DLD1 (cell line): ENCODE measurements around the gene SRRM5.
"Not testable (repeated sequence)": the region's sequence is repeated elsewhere in the genome, so short reads cannot be mapped to it uniquely, and the experiment has no call there.

ENCODE experiments used
- in situ Hi-C: cut with HindIII; loops from 2 replicates; pipeline ENCODE4 v1.10.0; 2017; ENCODE audit warnings: low sequenced_read_pairs

SRRM5 gene

DNA sequence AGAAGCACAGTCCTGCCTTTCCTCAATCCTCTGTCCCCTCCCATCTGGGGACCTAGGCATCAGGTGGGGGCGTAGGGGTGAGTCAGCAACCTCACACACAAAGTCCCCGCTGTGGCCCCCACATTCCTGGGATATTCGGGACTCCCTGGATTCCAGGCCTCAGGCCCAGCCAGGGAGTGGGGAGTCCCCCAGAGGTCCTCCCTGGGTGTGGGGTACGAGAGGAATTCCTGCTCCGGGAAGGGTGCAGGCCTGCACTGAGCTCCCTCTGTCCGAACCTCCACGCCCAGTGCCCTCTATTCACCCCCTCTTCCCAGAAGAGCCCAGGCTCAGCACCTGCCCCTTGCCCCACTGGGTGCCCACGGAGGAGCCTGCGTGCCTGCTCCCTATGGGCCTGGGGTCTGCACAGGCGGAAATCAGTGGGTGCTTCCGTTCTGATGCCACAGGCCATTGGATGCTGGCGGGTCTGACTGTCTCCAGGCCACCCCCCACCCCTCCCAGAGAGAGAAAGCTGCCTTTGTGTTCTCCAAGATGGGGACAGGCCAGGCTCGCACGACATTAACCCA lies 24.3 kb downstream of the SRRM5 start:
- in situ Hi-C loops, result no loop called here

DNA sequence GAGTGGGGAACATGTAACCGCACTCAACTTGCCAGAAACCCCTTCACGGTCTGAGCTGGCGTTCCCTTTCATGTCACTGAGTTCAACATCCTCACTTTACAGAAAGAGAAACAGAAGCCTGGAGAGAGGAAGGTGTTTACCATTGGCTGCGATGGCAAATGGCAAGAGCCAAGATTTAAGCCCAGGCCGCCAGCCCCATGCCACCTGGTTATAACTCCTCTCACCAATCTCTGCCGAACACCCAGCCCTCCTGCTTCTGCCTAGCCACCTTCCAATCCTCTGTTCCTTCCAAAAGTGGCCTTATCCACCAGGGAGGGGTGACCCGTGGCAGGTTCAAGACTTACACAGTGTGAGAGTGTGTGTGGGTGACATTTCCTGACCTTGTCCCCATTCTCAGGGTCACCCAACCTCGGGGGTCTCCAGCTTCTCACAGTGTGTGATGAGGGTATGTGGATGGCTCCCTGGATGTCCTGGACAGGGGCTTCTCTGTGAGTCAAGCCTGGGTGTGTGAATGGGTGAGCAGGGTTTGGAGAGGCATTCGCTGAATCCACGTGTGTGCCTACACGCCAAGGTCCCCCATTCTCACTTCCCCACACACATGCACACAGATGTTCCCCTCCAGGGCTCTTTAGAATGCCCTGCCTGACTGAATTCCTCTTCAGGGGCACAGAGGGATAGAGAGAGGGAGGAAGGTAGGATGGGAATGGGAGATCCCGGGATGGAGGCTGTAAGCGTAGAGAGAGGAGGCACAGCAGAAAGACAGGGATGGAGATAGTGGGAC lies 26.5 kb downstream of the SRRM5 start:
- in situ Hi-C loops, result no loop called here

DNA sequence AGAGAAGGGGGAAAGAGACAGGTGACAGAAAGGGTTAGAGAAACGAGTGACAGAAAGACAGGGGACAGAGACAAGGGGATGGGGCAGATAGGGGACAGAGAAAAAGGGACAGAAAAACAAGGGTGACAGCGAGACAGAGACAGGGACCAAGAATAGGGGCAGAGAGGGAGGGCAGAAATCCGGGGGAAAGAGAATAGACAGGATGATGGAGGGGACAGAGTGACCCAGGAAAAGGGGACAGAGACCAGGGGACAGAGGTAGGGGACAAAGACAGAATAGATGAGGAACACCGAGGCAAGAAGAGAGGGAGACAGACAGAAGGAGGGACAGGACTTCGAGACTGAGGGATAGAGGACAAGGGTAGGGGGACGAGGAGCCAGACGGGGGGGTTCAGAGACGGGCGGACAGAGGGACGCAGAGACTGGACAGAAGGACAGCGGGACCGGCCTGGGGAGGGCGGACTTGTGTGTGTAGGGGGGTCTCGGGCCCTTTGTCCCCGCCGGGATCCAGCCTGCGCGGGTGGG lies 27.2 kb downstream of the SRRM5 start:
- in situ Hi-C loops, result no loop called here

DNA sequence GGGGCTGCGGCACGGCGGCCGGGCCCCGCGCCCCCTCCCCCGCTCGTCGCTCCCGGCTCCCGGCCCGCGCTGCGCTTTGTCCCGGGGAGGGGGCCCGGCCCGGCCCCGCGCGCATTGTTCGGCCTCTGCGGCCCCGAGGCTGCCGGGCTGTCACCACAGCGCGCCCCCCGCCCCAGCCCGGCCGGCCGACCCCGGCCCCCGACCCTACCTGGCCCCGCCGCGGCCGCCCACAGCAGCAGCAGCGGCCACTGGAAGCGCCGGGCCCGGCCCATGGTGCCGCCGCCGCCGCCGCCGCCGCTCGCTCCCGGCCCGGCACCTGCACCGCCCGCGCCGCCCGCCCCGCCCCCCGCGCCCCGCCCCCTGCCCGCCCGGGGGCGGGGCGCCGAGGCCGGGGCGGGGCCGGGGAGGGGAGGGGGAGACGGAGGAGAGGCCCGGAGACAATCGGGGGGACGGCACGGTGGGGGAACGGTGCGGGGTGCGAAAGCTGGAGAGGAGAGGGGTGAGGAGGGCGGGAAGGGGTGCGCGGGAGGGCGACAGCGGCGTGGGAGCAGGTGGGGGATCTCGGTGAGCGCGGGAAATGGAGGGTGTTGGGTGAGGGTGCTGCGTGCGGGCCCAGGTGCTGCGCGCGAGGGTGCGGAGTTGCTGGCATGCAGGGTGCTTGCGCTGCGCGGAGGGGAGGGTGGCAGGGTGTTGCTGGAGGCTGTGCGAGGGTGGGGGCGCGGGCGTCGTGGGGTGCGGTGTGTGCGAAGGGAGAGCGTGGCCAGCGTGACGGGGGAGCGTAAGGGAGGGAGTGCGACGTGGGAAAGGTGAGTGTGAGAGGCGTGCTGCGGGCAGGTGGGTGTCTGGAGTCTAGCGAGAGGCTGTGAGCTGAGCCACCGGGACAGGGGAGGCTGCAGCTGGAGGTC lies 27.9 kb downstream of the SRRM5 start, which contains the start of gene CADM4:
Gene CADM4 (minus strand): TSS at position 332 of the 905 bp plus-strand sequence. CDS start 60 bp downstream, at position 272.
- in situ Hi-C loops, result no loop called here

DNA sequence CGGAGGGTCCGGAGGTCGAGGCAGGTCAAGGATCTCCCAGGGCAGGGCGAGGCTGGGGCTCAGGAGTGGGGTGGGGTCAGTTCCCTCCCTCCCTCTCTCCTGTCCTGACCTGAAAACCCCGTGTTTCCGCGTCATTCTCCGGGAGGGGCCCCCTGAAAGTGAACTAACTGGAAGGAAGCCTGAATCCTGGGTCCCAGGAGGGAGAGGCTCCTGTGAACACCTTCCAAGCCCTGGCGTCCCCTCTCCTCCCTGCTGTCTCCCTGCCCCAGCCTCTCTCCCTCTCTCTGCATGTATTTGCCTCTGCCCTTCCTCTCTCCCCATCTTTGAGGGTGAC lies 28.5 kb downstream of the SRRM5 start:
- in situ Hi-C loops, result no loop called here

DNA sequence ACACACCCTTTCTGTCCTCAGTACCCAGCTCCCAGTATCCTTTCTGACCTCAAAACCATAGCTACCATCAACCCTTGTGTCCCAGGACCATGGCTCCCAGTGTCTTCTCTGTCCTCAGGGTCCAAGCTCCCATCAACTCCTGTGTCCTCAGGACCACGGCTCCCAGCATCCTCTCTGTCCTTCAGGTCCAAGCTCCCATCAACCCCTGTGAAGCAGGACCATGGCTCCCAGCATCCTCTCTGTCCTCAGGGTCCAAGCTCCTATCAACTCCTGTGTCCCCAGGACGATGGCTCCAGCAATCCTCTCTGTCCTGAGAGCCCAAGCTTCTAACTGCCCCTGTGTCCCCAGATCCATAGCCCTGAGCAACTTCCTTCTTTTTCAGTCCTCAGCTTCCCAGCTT lies 29.4 kb downstream of the SRRM5 start:
- in situ Hi-C loops, result no loop called here

DNA sequence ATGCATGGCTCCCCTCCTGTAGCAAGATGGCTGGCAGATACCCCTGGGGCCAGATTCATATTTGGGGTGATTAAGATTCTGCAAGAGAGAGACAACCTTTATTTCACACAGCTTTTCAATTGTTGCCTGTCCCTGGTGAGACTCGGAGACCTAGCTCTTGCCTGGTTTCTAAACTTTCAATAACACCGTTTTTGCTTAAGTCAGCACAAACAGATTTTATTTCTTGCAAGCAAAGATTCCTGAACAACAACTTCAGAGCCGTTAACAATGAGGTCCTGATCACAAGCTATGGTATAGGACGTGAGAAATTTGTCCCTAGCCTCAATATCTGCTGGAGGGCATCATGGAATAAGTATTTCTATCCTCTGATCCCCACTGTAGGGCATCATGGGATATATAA lies 30.6 kb downstream of the SRRM5 start:
- in situ Hi-C loops, result no loop called here

DNA sequence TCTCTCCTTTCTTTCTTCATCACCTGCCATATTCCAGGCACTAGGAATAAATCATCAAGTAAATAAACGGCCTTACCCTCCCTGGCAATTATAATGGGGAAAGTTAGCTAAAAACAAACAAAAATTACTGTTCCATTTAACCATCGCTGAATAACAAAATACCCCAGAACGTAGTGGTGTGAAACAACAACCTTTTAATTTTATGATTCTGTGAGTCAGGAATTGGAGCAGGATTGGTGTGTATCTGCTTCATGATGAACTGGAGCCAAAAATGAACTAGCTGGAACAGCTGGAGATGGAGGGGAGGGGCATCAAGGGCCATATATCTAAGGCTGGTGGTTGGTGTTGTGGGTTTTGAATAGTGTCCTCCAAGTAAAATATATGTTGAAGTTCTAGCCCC lies 31.4 kb downstream of the SRRM5 start:
- in situ Hi-C loops, result no loop called here

DNA sequence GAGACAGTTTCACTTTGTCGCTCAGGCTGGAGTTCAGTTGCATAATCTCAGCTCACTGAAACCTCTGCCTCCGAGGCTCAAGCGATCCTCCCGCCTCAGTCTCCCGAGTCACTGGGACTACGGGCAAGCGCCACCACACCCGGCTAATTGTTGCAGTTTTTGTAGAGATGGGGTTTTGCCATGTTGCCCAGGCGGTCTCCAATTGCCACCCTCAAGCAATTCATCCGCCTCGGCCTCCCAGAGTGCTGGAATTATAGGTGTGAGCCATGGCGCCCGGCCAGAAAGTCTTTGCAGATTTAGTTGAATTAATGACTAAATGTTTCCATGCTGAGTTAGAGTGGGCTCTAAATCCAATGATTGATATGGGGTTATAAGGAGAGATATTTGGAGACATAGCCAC lies 32.3 kb downstream of the SRRM5 start:
- in situ Hi-C loops, result no loop called here

DNA sequence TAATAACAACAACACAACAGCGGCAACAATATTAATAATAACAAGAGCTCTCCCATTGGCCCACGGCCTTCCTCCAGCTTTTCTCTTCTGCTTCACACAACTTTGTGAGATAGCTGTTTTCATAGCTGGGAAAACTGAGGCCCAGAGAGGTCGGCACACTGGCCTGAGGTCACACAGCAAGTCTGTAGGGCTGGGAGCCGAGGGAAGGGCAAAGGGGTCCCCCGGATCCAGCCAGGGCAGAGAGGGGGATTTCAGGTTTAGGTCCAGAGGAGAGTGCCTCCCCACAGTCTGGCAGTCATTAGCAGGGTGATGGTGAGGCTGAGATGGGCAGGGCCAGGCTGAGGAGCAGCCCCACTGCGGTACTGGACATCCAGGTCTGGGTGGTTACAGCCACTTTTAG lies 36.7 kb downstream of the SRRM5 start:
- in situ Hi-C loops, result no loop called here

DNA sequence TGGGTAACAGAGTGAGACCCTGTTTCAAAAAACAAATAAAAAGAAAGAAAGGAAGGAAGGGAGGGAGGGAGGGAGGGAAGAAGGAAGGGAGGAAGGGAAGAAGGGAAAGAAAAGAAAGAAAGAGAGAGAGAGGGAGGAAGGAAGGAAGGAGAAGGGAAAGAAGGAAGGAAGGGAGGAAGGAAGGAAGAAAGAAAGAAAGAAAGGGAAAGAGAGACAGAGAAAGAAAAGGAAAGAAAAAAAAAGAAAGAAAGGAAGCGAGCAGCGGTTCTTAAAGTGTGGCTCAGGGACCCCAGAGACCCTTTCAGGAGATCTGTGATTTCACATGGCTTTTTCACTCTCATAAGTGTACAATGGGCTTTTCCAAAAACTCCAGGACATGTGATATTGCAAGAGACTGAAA lies 37.6 kb downstream of the SRRM5 start:
- in situ Hi-C loops, result no loop called here

DNA sequence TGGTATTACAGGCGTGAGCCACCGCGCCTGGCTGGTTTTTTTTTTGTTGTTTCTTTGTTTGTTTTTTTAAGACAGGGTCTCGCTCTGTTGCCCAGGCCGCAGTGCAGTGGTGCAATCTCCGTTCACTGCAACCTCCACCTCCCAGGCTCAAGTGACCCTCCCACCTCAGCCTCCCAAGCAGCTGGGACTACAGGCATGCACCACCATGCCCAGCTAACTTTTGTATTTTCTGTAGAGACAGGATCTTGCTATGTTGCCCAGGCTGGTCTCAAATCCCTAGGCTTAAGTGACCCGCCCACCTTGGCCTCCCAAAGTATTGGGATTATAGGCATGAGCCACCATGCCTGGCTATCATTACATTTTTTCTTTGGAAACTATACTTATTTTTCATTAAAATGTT lies 38.4 kb downstream of the SRRM5 start:
- in situ Hi-C loops, result not testable (repeated sequence)

DNA sequence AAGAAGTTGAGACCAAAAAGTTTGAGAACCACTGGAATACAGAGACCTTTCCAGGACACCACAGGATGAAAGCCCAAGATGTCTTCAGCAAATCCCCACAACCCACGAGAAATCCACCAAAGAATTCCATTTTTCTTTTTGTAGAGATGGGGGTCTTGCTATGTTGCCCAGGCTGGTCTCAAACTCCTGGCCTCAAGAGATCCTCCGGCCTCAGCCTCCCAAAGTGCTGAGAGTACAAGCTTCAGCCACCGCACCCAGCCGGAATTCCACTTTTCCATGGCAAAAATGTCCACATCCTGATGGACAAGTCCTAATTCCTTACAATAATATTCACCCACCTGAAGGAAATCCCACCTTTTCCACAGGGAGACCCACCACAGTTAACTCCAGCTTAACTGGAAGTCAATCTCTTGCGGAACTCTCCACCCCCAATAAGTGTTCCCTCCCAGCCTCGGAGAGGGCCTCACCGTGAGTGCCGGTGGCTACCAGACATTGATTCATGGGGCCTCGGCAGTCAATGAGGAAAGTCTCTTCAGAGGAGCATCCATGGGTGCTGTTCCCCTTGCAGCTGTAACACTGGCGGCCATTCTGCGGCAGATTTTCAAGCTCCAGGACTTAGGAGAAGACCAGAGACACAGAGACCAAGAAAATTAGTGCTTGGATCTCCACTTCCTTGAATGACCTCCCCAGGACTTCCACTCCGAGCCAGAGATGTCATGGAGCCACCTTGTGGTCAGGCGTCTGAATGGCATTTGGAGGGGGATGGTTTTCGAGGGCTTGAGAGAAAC lies 40.1 kb downstream of the SRRM5 start:
- in situ Hi-C loops, result no loop called here

DNA sequence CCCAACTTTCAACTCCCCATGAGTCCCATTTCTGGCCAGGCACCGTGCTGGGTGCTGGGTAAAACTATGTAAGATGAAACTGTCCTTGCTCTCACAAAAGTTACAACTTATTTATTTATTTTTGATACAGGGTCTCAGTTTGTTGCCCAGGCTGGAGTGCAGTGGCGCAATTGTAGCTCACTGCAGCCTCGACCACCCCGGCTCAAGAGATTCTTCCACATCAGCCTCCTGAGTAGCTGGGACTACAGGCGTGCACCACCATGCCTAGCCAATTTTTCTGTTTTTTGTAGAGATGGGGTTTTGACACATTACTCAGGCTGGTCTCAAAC lies 40.6 kb downstream of the SRRM5 start:
- in situ Hi-C loops, result no loop called here

DNA sequence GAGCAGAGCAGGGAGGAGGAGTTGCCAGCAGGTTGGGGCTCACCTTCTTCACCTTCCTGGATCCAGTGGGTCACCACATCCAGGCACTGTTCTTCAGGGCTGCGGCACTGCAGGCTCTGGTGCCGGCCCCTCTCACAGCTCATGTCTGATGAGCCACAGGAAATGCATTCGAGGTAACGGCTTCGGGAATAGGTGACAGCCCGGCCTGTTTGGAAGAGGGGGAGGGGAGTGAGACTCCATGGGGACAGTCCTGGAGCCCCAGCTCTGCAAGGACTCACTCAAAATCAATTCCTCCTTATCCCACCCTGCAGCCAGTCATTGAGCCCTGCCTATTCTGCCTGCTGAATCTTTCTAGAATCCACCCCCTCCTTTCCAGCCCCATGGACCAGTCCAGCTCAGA lies 44.5 kb downstream of the SRRM5 start:
- in situ Hi-C loops, result no loop called here

DNA sequence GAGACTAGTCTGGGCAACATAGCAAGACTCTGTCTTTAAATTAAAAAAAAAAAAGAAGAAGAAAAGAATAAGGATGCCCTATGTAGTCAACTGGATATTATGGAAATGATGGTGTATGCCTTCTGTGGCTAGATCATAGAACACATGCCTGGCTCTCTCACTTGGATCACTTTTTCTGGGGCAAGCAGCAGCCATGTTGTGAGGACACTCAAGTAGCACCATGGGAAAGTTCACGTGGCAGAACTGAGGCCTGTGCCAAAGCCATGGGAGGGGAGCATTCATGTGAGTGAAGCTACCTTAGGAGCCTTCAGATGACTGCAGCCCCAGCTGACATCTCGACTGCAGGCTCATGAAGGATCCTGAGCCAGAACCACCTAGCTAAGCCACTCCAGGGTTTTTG lies 46.1 kb downstream of the SRRM5 start:
- in situ Hi-C loops, result no loop called here

DNA sequence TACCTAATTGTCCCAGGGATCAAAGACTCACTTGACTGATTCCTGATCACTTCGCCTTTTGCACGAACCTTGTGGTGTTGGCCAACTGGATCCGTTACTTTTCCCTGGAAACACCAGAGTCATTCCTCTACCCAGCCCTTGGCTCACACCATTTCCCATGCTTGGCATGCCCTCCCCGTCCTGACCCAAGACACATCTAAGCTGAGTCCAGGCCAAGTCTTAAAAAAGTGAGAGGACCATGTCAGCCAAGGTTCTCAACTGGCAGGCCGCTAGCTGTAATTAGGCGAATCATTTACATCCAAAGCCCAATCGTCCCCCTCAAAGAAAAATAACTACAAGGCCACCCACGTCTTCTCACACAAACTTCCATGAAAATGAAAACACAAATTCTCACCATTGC lies 46.6 kb downstream of the SRRM5 start:
- in situ Hi-C loops, result no loop called here

DNA sequence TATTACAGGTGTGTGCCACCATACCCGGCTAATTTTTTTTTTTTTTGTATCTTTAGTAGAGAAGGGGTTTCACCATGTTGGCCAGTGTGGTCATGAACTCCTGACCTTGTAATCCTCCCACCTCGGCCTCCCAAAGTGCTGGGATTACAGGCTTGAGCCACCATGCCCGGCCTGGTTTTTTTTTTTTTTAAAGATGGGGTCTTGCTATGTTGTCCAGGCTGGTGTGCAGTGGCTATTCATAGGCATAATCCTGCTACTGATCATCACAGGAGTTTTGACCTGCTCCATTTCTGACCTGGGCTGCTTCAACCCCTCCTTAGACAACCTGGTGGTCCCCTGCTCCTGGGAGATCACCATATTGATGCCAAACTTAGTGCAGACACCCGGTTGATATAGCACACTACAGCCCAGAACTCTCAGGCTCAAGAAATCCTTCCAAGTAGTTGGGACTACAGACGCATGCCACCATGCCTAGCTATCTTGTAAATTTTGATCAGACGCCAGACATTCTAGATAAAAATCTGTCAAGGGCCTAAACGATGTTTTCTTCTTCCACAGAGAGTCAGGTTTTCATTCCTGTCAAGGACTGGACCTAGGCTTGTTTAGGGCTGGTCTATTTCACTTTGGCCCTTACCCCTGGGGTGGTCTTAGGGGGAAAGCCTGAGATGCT lies 48.5 kb downstream of the SRRM5 start:
- in situ Hi-C loops, result no loop called here

DNA sequence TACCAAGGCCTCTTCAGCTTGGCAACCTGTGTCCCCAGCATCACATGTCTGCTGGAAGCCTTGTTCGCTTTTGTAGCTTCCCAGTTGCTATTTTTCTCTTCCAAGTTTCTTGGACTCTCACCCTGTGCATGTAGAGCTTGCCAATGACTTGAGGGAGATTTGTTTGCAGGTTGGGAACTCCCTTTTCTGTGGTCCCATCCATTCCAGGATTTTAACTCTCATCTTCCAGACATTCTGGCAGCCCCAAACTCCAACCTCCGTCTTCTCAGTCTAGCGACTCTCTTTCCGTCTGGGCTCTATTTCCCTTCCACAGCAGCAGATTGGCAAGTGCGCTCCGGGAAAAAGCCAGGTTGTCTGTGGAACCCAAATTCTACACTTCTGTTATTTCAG lies 49.1 kb downstream of the SRRM5 start:
- in situ Hi-C loops, result no loop called here

DNA sequence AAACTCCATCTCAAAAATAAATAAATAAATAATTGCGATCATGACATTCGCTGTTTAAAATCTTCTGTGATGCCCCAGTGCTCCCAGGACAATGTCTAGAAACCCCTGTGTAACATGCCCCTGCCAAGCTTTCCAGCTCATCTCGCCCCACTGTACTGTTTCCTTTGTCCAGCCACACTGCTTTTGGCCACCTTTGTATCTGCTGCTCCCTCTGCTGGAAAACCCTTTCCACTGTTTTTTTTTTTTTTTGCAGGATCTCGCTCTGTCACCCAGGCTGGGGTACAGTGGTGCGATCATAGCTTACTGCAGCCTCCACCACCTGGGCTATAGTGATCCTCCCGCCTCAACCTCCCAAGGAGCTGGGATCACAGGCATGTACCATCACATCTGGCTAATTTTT lies 50.6 kb downstream of the SRRM5 start:
- in situ Hi-C loops, result no loop called here

DNA sequence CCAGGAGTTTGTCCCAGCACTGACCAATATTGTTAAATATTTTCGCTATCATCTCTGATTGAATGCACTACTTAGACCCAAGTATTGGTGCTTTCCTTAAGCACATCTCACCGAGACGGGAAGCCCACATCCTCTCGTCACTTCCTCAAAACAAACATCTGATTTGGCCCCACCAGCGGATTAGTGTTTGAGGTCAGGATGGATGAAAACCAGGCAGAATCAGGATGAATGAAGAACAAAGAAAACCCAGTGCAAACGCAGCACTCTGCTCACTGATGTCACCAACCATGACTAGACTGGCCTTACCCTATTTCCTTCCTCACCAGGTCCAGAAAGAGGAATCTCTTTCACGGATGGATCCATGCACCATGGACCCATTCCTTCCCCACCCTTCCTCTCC lies 52.1 kb downstream of the SRRM5 start:
- in situ Hi-C loops, result no loop called here
